ENCODE results near the gene MGRN1. TPM values are rescaled to one million over a fixed set of nuclear protein-coding genes. Genes with fewer than 3 reads are reported as not detected.
A peak's percentile ranks its signal among the peaks of the same experiment; 100 is the strongest.

The MGRN1 gene
- total RNA-seq, 1 experiment from 2014 or later, result 54.6 TPM

- intact Hi-C loops (cut with micrococcal nuclease; ENCODE audit: unreplicated experiment), result loop anchor here (10.0 kb wide), 1 partner anchor 263 kb away; the partner anchor contains the start of gene SEC14L5
- CTCF ChIA-PET, result no interaction called here
- no peak for TF ChIP-seq EZH2 (IDR thresholded peaks at IDR 0.05; ENCODE audit: borderline replicate concordance, low read depth, low read length, poor library complexity, severe bottlenecking)
- TF ChIP-seq CTCF (conservative IDR thresholded peaks at IDR 0.05; ENCODE audit: low read depth, low read length), result no peak
Observed at GRCh38 chr16:4691666-4692412, 67.2 kb downstream of the MGRN1 start.

GRCh38 chr16:4692460-4693295, 68.1 kb downstream of the MGRN1 start:
- H3K4me3 ChIP-seq (ENCODE audit: low read depth, low read length, poor library complexity, severe bottlenecking), result peak overlapping the region; percentile 89
- no peak for DNase-seq (ENCODE audit: low spot score)
- TF ChIP-seq CTCF (conservative IDR thresholded peaks at IDR 0.05; ENCODE audit: low read depth, low read length) (no peak), EZH2 (IDR thresholded peaks at IDR 0.05; ENCODE audit: borderline replicate concordance, low read depth, low read length, poor library complexity, severe bottlenecking) (no peak)
- POLR2A ChIA-PET (ENCODE audit: low non-redundant PET), result no interaction called here
- H3K9me3 ChIP-seq (ENCODE audit: low read depth, low read length, poor library complexity, severe bottlenecking), result no peaks in the 10 kb centered on the region
- no TSS peak for BruUV-seq (replicated peaks)
- H3K27me3 ChIP-seq (replicated peaks; ENCODE audit: insufficient read depth, low read depth, low read length, poor library complexity), result no peaks in the 10 kb centered on the region
- H3K36me3 ChIP-seq (ENCODE audit: insufficient read depth, low read length, poor library complexity, severe bottlenecking), result peaks cover 7% of the 10 kb centered on the region
- H3K27ac ChIP-seq (ENCODE audit: low read depth, low read length, poor library complexity, severe bottlenecking), result peak overlapping the region; percentile 62
- intact Hi-C loops (cut with micrococcal nuclease; ENCODE audit: unreplicated experiment), result loop anchor here (10.0 kb wide), 1 partner anchor 262 kb away; the partner anchor contains the start of gene SEC14L5
- peaks cover 4% of the 10 kb centered on the region for H3K4me1 ChIP-seq (ENCODE audit: insufficient read depth, low read length, poor library complexity, severe bottlenecking)
- CTCF ChIA-PET, result no interaction called here

More at GRCh38 chr16:4691666-4692412, 67.2 kb downstream of the MGRN1 start:
- Histone ChIP-seq H3K27me3 (replicated peaks; ENCODE audit: insufficient read depth, low read depth, low read length, poor library complexity) (no peaks in the 10 kb centered on the region), H3K4me1 (ENCODE audit: insufficient read depth, low read length, poor library complexity, severe bottlenecking) (peaks cover 4% of the 10 kb centered on the region), H3K36me3 (ENCODE audit: insufficient read depth, low read length, poor library complexity, severe bottlenecking) (peaks cover 3% of the 10 kb centered on the region), H3K27ac (ENCODE audit: low read depth, low read length, poor library complexity, severe bottlenecking) (no peak overlapping the region), H3K9me3 (ENCODE audit: low read depth, low read length, poor library complexity, severe bottlenecking) (no peaks in the 10 kb centered on the region), H3K4me3 (ENCODE audit: low read depth, low read length, poor library complexity, severe bottlenecking) (no peak overlapping the region)
- POLR2A ChIA-PET (ENCODE audit: low non-redundant PET), result no interaction called here
- DNase-seq (ENCODE audit: low spot score), result no peak
- BruUV-seq (replicated peaks), result no TSS peak

- POLR2A ChIA-PET (ENCODE audit: low non-redundant PET), result no interaction called here
- BruUV-seq (replicated peaks), result no TSS peak
Observed at GRCh38 chr16:4693296-4693955, 68.8 kb downstream of the MGRN1 start, which contains the start of gene NUDT16L1. TSS of gene NUDT16L1 (plus strand) at chr16:4693562. CDS start at chr16:4693727, 165 bp downstream.

More at GRCh38 chr16:4693296-4693955, 68.8 kb downstream of the MGRN1 start, which contains the start of gene NUDT16L1:
- peaks cover 11% of the 10 kb centered on the region for H3K36me3 ChIP-seq (ENCODE audit: insufficient read depth, low read length, poor library complexity, severe bottlenecking)
- CTCF ChIA-PET, result no interaction called here
- peak; percentile 98 for DNase-seq (ENCODE audit: low spot score)
- H3K27ac ChIP-seq (ENCODE audit: low read depth, low read length, poor library complexity, severe bottlenecking), result peak within 1 kb of the TSS; percentile 92
- H3K4me1 ChIP-seq (ENCODE audit: insufficient read depth, low read length, poor library complexity, severe bottlenecking), result peaks cover 4% of the 10 kb centered on the region
- H3K27me3 ChIP-seq (replicated peaks; ENCODE audit: insufficient read depth, low read depth, low read length, poor library complexity), result no peaks in the 10 kb centered on the region
- TF ChIP-seq EZH2 (IDR thresholded peaks at IDR 0.05; ENCODE audit: borderline replicate concordance, low read depth, low read length, poor library complexity, severe bottlenecking) (no peak), CTCF (conservative IDR thresholded peaks at IDR 0.05; ENCODE audit: low read depth, low read length) (no peak)
- intact Hi-C loops (cut with micrococcal nuclease; ENCODE audit: unreplicated experiment), result loop anchor here (10.0 kb wide), 1 partner anchor 261 kb away; the partner anchor contains the start of gene SEC14L5
- H3K9me3 ChIP-seq (ENCODE audit: low read depth, low read length, poor library complexity, severe bottlenecking), result no peaks in the 10 kb centered on the region
- peak within 1 kb of the TSS; percentile 89 for H3K4me3 ChIP-seq (ENCODE audit: low read depth, low read length, poor library complexity, severe bottlenecking)
